CD4-positive, alpha-beta T cell treated with Interleukin-4 for 4 hours (primary cell): ENCODE measurements around the gene ZNF438.

ENCODE experiments used
- DNase-seq: peaks from one replicate; pipeline ENCODE4 v3.0.0-alpha.2; 2020

ZNF438 gene

DNA sequence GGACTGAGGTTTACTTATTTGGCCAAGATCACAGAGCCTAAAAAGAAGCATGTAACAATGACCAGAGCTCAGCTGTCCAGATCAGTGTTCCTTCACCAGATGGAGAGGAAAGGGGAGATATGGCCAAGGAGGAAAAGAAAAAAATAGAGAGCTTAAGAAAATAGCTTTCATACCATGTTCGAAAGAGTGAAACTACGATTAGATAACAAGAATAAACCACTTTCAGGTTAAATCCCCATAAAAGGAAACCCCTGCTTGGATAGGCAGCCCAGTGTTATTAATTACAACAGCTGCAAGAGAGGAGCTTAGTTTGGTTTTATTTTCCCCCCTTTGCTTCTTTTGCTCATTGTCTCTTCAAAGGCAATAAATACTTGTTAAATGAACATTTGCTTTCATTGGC, 160.8 kb downstream of the ZNF438 start:
- DNase-seq, result no peak

DNA sequence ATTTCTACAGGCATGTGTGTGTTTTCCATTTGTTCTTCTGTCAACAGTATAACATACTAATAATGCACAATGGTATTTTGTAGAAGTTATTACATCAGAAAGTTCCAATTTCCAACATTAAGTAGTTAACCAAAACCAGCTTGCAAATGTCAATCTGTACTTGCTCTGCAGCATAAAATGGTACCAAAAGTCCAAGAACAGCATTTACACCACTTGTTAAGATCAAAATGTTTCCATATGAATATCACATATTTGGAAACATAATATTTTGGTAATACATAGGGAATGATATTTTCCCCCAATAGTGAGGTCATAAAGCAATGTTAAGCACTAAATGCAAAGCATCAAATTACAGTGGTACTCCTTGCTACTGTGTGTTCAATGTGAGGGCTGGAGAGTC, 162.1 kb downstream of the ZNF438 start:
- no peak for DNase-seq

DNA sequence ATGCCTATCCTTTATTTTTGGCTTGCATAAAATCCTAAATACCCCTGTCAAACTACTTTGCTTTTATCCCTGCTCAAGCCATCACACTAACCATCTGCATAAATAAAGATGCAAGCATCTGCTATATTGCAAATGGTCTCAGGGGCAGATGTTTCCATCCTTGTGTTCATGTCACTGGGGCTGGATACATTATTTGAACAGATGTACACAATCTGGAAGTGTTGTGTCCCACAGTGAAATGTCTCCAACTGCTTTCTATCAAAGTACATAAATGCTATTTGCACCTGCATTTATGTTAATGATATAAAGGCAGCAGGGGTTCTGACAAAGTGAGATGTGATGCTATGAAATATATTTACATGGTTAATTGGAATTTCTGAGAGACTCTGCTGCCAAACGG, 163.1 kb downstream of the ZNF438 start:
- DNase-seq, result no peak

DNA sequence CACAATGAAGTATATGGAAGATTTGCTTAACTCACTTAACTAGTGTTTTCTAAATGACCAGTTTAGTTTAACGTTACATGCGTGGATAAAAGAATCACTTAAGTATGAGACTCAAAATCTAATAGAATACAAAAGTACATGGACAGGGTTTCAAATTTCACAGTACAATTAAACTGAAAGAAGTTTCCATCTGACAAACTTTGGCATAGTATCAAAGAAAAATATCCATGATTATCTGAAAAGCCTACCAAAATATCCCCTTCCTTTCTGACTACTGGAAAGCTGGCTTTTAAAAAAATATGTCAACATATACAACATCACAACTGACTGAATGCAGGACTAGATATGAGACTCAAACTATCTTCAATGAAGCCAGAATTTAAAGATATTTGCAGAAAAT, 164.8 kb downstream of the ZNF438 start:
- no peak for DNase-seq

DNA sequence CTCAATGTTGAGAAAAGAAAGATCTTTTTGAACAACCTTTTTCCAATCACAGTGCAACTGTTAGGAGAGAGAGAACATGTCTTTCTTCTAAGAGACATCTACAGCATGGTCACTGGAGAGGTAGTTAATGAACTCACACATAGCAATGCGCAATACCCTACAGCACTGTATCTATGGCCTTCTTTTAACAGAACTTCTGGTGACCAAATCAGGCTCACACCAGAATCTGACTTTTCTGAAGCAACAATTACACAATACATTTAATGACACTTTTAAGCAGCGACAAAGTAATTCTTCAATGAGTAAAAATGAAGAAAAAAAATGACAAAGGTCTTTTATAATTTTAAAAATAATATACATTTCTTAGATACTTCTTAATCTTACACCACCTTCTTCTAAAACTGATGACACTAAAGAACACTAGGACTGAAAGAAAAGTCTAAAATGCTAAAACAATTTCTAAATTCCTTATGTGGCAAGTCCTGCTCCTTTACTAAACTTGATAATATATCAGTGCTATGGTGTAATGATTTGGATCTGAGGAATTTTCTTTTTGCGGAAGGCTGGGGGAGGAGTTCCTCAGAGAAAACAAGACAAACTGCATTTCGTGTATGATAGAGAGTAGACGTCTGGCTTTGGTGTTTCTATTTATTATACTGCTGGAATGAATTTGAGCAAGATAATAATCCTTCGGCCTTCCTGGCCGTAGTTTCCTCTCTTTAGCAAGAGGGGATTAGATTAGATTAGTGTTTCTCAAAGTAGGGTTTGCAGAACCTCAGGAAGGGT, 166.3 kb downstream of the ZNF438 start:
- no peak for DNase-seq

DNA sequence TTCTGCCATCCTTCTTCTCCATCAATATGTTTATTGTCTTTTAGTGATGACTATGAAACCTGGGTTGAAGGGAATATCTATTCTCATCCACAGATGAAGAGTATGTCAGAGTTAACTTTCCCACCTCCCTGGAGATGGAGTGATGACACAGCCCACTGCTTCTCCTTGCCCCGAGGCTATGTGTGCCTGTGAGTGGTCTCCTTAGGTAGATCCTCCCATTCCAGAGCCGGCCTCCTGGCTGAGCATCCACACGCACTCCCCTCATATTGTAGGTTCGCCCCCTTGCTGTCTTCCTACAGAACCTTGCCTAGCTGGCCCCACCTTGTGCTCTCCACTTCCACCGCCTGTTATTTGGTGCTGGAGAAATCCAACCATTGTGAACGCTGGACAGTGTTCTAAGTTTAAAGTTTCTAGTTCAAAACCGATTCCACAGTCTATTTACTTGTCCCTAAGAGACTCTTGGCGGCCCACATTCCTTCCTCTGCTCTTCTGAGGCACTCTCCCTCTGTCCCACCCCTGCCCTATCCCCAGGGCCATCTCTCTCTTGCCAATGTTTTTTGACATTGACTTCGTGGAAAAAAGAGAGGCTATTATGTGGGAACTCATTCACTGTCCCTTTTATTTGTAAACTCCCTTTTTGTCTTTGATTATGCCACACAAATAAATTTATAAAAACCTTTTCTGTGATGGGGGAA, 168.0 kb downstream of the ZNF438 start:
- DNase-seq, result no peak

DNA sequence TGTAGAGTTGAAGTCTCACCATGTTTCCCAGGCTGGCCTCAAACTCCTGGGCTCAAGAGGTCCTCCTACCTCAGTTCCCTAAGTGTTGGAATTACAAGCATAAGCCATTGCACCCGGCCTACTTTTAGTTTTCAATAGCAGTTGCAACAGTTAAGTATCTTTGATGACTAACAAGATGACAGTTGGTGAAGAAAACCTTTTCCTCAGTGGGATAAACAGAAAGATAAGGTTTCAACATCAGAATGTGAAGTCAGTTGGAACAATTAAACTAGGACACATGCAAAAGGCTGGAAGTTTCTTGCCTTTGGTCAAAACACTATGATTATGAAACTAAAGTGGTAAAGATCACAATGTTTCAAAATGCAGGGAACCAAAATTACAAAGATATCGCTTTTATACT, 169.2 kb downstream of the ZNF438 start:
- DNase-seq, result no peak

DNA sequence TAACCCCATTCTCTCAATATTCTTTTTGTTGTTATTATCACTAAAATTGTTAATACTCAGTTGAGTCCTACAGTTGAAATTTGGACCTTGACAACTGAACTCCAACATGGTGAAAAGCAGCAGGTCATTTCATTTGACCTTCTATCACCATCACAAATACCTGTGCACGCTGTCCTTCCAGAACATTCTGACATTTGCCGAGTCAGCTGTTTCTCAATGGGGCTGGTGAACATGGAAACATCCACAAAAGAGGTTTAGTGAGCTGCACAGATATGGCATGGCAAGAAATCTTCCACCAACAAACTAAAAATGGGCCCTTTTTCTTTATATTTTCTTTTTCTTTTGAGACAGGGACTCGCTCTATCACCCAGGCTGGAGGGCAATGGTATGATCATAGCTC, 169.7 kb downstream of the ZNF438 start:
- no peak for DNase-seq

DNA sequence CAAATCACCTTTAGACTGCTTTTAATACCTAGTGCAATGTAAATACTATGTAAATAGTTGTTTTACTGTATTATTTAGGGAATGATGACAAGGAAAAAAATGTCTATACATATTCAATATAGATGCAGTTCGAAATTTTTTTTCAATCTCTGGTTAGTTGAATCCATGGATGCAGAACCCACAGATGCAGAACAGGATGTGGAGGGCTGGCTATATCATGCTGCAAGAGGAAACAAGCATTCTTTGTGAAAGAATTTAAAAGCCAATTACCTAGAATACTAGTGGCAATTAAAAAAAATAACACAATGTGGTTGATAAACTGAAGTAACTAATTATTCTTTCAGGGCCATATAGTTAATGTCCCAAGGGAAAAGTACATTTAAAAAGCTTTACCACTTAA, 170.4 kb downstream of the ZNF438 start:
- DNase-seq, result no peak

DNA sequence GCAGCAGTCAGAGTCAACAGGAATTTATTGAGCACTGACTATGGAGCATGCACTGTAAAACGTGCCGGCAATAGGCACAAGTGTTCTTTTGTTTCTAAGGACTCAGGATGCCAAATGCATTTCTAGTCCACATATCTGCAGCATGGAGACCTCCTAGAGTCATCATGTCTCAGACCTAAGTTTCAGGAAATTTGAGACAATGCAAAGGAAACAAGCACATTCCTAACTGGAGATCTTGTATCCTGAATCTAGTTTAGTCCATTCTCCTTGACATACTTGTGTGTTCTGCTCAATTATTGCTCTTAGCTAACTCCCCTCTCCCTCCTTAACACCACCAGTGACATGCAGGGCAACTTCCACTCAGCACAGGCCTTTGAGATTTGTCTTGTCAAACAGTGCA, 173.2 kb downstream of the ZNF438 start:
- no peak for DNase-seq

DNA sequence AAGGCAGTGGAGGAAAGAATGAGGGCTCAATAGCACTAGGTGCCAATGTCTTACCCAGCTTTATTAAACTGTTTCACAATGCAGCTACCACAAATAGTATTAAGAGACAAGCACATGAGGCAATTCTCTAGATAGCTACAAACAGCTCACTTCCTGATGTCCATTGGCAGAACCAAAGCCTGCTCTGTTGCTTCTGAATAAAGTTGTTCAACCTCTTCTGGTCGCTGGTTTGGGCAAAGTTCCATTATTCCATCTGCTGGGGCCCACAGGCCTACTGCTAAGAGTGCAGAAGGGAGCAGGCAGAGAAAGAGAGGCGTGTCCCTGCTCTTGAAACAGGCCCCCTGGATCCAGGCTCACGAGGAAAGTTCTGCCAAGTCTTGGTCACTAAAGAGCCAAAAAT, 173.9 kb downstream of the ZNF438 start:
- DNase-seq, result no peak

DNA sequence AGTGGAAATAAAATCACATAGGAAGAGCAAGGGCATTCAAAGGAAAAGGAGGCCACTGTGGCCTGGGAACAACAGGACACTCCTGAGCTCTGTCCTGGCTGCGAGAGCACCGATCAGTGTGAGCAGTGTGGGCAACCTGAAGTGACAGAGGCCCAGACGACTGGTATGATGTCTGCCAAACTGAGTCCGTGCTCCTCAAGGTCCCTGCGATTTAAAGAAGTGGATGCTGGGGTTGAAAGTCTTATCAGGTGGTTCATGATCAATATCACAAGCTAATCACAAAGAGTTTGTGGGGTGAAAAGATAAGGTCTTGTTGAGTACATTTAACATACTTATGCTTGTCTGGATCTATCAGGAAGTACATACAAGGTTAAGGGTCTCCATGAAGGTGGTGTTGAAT, 176.5 kb downstream of the ZNF438 start:
- no peak for DNase-seq

DNA sequence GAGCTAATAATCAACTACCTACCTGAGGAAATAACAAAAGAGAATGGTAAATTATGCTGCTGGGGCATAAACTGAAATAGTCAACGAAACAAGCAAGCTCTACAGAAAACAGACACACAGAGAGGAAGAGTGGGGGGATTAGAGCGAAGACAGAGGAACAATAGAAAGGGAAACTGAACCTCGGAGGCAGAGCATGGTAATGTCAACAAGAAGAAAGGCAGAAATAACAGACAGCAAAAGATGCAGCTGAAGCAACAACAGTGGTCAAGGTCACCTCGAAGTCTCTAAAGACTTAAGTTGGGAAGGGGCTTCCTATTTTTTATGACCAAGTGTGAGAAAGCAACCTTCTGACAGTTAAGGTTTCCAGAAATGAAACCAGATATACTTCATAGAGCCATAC, 177.0 kb downstream of the ZNF438 start:
- DNase-seq, result no peak

DNA sequence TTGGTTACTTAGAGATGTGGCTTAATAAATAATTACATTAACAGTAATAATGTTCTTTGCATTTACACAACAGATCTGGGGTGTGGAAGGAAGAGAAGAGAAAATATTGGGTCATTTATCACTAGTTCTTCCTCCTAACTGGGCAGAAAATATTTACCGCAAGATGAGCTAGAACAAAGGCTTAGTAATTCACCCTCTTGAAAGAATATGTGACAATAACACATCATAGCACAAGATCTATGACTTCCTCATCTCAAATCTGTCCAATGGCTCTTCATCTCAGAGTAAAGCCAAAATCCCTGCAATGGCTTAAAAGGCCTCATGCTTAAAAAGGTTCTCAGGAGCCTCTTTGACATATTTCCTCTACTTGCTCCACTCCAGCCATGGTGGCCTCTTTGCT, 178.6 kb downstream of the ZNF438 start:
- DNase-seq, result no peak

DNA sequence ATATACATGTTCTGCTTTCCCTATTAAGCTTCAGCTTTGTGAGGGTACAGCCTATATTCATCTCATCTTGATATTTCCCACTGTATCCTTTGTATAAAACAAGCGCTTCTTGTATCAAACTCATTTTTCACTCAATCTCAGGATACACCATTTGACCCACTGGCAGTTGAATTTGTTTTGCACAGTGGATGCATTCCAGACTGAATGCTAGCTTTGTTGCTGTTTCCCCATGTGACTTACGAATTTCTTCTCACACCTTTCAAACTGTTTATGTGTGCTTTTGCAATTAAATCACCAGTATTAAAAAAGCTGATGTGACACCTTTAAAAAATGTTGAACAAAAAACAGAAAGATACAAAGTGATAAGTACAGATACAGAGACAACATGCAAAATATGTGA, 180.9 kb downstream of the ZNF438 start:
- no peak for DNase-seq

DNA sequence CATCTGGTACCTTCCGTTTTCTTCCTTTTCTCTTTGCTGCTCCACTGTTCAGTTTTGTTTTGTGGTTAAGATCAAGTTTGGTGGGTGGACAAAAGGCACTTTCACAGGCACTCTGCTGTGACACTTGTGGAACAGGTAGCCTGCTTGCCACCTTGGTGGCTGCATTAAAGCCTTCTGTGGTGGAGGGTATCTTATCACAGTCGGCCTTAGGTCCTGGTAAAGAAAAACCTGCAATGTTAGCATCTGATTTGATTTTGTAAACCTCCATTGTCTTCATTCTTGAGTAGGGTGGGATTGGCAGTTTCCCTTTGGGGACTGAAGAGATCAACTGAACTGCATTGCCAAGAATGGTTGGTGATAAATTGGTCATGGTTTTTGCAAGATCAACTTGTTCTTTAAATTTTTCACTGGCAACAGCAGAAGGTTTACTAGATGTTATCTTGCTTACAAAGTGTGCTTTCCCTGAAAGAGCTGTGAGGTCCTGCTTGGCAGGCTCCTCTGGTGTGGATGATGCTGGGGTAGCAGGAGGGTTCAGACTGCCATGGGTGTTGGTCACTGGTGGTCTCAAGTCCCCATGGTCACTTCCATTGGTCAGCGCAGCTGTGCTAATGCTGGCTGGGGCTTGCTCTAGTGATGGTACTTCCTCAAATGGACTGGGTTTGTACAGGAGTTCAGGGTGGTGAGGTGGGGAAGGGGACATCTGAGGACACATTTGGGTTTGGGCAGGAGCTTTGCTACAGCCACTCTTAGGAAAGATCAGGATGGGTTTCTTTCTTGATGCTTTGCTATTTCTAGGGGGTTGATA, 182.2 kb downstream of the ZNF438 start:
- DNase-seq, result no peak

DNA sequence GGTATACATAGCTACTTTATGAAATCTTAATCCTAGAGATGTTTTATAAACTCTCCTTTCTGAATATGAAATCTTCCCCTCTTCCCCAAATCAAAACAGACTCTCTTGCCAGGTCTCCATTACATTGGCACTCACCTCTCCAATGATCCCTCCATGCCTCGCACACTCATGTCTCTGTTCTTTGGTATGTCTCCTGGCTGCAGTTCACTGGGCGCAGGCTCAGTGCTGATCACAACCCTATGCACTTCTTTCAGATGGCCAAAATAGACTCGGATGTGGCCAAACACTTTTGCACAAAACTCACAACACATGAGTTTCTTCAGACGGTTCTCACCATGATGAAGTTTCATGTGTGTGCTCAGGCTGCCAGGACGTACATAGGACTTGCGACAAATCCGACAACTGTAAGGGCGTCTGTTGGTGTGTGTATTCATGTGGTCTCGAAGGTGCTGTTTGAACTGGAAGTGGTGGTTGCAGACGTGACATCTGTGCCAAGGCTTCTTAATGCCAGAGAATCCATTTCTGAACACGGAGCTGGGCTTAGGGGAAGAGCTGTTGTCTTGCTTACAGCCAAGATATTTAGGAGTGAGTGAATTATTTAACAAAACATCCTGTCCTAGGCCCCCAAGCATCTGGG, 183.2 kb downstream of the ZNF438 start:
- DNase-seq, result no peak

DNA sequence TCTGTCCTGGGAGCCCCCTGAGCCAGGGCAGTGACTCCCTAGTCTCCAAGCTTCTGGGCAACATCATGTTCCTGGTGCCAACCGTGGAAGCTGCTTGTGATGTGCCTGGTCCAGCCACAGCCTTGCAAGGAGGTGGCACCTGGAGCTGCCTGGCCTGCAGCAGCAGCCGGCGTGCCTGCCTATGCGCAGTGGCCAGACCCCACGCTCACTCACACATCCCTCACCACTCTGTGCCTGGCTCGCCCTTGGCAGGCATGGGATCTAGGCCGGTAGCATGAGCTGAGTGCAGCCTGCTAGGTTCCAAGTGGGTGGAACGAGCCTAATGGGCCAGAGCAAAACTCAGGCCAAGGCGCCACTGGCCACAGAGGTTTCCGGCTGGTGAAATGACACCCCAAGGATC, 184.0 kb downstream of the ZNF438 start:
- DNase-seq, result no peak

DNA sequence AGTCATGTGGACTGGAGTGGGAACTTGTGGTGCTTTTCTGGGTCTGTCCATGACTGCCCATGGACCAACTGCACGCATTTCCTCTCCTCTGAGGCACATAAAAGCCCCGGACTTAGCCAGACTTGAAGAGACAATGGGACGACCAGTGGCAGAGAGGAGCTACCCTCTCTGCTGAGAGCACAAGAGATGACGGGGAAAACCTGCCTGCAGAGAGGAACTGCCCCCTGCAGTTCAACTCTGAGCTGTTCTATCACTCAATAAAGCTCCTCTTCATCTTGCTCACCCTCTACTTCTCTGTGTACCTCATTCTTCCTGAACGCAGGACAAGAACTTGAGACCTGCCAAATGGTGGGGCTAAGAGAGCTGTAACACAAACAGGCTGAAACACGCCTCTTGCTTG, 184.5 kb downstream of the ZNF438 start:
- no peak for DNase-seq

DNA sequence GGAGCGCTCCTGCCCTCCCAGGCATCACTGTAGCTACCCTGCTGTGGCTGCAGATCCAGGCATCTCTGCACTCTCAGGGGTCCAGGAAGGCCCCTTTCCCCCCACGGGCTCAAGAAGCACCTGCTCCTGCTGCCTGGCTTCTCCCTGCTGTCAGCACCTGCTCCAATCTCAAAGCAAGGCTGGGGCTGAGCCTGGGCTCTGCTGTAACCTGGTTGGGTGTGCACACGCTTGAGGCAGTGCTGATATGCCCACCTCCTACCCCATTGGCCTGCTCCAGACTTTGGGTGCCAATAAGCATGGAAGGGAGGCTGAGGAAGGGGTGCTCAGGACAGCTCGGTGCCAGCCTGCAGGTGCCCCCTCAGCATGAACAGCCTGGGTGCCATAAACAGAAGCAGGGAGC, 185.0 kb downstream of the ZNF438 start:
- DNase-seq, result no peak

DNA sequence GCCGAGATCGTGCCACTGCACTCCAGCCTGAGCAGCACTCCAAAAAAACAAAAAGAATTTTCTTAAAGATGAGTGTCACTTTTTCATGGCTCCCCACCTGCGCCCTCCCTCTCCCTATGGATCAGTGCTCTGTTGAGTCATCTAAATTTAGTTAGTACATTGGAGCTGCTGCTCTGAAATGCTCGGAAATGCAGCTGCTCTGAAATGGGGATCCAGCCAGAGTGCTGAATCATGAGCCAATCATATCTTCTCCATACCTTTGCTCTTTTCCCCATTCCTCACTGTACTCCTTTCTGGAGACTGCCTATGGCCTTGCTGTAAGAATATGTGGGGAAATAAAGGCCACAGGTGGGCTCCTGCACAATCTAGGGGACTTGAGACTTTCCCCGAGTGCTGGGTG, 188.8 kb downstream of the ZNF438 start:
- DNase-seq, result no peak

DNA sequence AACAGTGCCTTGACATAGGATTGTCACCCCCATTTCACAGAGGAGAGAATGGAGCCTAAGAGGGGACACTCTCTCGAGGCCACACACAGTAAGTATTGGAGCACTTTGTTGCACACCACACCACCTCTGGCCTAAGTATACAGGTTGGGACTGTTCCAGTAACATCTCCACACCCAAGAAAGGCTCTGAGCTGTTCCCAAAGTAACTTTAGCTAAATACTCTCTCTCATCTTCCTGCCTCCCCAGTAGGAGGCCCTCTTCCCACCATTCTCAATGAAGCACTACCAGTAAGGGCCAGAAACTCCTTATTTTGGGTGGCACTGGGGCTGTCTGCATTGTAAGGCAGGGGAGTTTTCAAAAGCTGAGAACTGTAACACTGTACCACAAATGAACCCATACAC, 189.5 kb downstream of the ZNF438 start:
- no peak for DNase-seq

DNA sequence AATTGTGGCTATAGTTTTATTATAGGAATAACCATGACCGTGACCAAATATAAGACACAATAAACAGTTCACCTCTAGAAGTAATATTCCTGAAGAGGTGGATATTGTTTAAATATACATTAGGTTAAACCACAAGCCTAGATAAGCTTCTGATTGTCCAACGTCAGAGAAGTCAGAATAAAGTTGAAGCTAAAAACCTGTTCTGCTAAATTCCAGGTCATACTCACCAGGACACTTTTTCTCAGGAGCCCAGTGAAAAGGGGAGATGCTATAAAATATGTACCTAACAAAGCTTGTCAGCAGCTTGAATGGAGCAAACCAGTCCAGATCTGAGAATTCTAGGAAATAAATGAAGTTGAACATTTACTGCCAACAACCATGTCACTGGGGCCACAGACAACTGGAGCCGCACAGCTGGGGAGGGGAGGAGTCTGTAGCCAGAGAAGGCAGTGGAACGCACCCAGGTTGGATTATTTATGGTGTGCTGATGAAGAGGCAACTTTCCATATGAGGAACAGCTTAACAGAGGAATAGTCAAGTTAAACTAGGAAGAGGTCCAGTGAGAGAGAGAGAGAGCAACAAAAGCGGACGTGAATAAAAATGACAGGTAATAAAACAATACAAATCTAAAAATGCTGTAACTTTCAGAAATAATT, 191.1 kb downstream of the ZNF438 start:
- no peak for DNase-seq
